A673 (cell line): Measurements from ENCODE around the gene VAV3. TPM values are rescaled to one million over a fixed set of nuclear protein-coding genes. Genes with fewer than 3 reads are reported as not detected.
A peak's percentile ranks its signal among the peaks of the same experiment; 100 is the strongest.

Experiments used
- BruUV-seq: library from RNA; stranded (reverse); fragments of 400-500 nt; replicated peaks from 2 replicates; lab custom pipeline; 2021; lab: Mats Ljungman, UMichigan
- CTCF ChIA-PET: fragments of 300-600 bp; sonication (Branson Sonifier 250); formaldehyde crosslinking; loops from one replicate; lab custom pipeline; 2022; ENCODE audit warnings: antibody characterized with exemption; lab: Charles Lee
- POLR2A ChIA-PET: fragments of 300-600 bp; sonication (Branson Sonifier 250); formaldehyde crosslinking; loops from one replicate; lab custom pipeline; 2022; ENCODE audit warnings: antibody characterized with exemption; ENCODE audit not compliant: low non-redundant PET; lab: Charles Lee
- DNase-seq: peaks from one replicate; pipeline ENCODE4 v3.0.0-alpha.2; 2015; ENCODE audit warnings: low spot score
- H3K27ac ChIP-seq: fragments of 200-600 bp; sonication (generic); 2 replicates; pipeline ENCODE4 v1.5.1; 2016; ENCODE audit warnings: mixed run types, low read depth, mild to moderate bottlenecking, mixed read lengths, antibody characterized with exemption, low read length; ENCODE audit not compliant: poor library complexity, severe bottlenecking
- H3K27me3 ChIP-seq: fragments of 200-600 bp; sonication (generic); replicated peaks from 2 replicates; pipeline ENCODE4 v1.6.1; 2017; ENCODE audit warnings: mixed run types, low read depth, mild to moderate bottlenecking, mixed read lengths, antibody characterized with exemption, low read length; ENCODE audit not compliant: insufficient read depth, poor library complexity
- H3K36me3 ChIP-seq: fragments of 200-600 bp; sonication (generic); 2 replicates; pipeline ENCODE4 v1.6.1; 2016; ENCODE audit warnings: mixed run types, mild to moderate bottlenecking, mixed read lengths, antibody characterized with exemption, low read length; ENCODE audit not compliant: insufficient read depth, poor library complexity, severe bottlenecking
- H3K4me1 ChIP-seq: fragments of 200-600 bp; sonication (generic); 2 replicates; pipeline ENCODE4 v1.6.1; 2017; ENCODE audit warnings: mixed run types, mild to moderate bottlenecking, mixed read lengths, antibody characterized with exemption, low read length; ENCODE audit not compliant: insufficient read depth, poor library complexity, severe bottlenecking
- H3K4me3 ChIP-seq: fragments of 200-600 bp; sonication (generic); 2 replicates; pipeline ENCODE4 v1.5.1; 2016; ENCODE audit warnings: low read depth, mixed run types, mild to moderate bottlenecking, mixed read lengths, low read length; ENCODE audit not compliant: poor library complexity, severe bottlenecking
- H3K9me3 ChIP-seq: fragments of 200-600 bp; sonication (generic); 2 replicates; pipeline ENCODE4 v1.6.1; 2016; ENCODE audit warnings: mixed run types, low read depth, mild to moderate bottlenecking, mixed read lengths, antibody characterized with exemption, low read length; ENCODE audit not compliant: poor library complexity, severe bottlenecking
- EZH2 ChIP-seq: fragments of 200-600 bp; sonication (generic); IDR thresholded peaks from 2 replicates; pipeline ENCODE4 v1.6.1; 2017; ENCODE audit warnings: borderline replicate concordance, low read depth, mild to moderate bottlenecking, mixed read lengths, antibody characterized with exemption, low read length; ENCODE audit not compliant: poor library complexity, severe bottlenecking
- intact Hi-C: fragments of 100-400 bp; cut with micrococcal nuclease; formaldehyde crosslinking; loops from one replicate; pipeline ENCODE4 v1.10.0; 2022; ENCODE audit not compliant: unreplicated experiment
- total RNA-seq: library from RNA; stranded (reverse); gene quantifications from 2 replicates; pipeline ENCODE4 v1.2.3, GENCODE V29; 2021
- TF ChIP-seq, protein P1 (sequence below): fragments of 300-800, 200-600 bp; sonication (generic); conservative IDR thresholded peaks from 2 replicates; pipeline ENCODE4 v1.5.1; 2017; ENCODE audit warnings: low read depth, mild to moderate bottlenecking, antibody characterized with exemption, low read length, moderate library complexity, mixed read lengths

VAV3 gene
- total RNA-seq, 1 experiment from 2014 or later = 0.30 TPM

GRCh38 chr1:107575226-107575625, 389.8 kb downstream of the VAV3 start:
- TF ChIP-seq, protein P1, sequence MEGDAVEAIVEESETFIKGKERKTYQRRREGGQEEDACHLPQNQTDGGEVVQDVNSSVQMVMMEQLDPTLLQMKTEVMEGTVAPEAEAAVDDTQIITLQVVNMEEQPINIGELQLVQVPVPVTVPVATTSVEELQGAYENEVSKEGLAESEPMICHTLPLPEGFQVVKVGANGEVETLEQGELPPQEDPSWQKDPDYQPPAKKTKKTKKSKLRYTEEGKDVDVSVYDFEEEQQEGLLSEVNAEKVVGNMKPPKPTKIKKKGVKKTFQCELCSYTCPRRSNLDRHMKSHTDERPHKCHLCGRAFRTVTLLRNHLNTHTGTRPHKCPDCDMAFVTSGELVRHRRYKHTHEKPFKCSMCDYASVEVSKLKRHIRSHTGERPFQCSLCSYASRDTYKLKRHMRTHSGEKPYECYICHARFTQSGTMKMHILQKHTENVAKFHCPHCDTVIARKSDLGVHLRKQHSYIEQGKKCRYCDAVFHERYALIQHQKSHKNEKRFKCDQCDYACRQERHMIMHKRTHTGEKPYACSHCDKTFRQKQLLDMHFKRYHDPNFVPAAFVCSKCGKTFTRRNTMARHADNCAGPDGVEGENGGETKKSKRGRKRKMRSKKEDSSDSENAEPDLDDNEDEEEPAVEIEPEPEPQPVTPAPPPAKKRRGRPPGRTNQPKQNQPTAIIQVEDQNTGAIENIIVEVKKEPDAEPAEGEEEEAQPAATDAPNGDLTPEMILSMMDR = no peak
- no peak for TF ChIP-seq EZH2
- no peak overlapping the region for H3K4me3 ChIP-seq

DNA sequence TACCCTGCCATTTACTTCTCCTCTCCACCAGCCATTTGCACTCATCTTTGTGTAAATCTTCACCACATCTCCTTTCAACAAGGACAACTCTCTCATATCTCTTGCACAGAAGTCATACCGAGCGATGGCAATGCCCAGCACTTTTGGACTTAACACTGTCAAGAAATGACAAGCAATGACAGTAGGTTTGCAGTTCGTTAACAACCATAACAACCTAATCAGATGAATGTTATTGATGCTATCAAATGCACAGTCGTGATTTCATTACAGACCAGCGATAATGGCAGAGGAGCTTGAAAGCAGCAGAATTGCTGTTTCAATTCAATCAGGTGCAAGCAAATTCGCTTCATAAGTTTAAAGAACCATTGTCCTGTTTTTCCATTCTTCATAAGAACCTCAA, 390.9 kb downstream of the VAV3 start:
- no peak for TF ChIP-seq EZH2
- TF ChIP-seq, protein P1 = no peak
- intact Hi-C loops = no loop called here

More at GRCh38 chr1:107575226-107575625, 389.8 kb downstream of the VAV3 start:
- intact Hi-C loops = no loop called here
- ChIA-PET POLR2A (no interaction called here), CTCF (no interaction called here)
- H3K4me1 ChIP-seq = no peaks in the 10 kb centered on the region
- no peaks in the 10 kb centered on the region for H3K9me3 ChIP-seq
- no peak overlapping the region for H3K27ac ChIP-seq
- H3K36me3 ChIP-seq = no peaks in the 10 kb centered on the region
- BruUV-seq = no TSS peak
- H3K27me3 ChIP-seq = no peaks in the 10 kb centered on the region
- no peak for DNase-seq

DNA sequence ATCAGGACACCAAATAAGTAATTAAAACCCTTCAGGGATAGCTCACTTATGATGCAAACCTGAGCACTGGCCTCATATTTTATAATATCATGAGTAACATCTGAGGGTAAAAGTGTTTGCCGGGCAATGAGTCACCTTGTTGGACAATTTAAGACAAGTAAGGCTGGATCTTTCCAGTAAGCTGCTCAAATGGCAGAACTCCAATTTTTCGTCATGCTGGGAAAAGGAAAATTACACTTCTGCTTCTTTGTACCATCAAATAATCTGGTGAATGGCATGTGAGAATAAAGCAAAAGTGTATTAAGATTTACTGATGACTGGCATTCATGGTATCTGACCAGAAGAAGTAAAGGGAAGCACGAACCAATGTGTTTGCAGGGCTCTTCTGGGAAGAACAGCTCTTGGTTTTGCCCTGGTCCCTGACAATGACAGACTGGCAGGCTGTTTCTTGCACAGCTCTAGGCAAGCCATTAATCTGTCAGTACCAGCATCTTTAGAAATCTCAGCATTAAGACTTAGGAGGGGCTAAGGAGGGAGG, 392.2 kb downstream of the VAV3 start:
- DNase-seq = peak; percentile 50
- no TSS peak for BruUV-seq
- ChIA-PET CTCF (no interaction called here), POLR2A (no interaction called here)
- Histone ChIP-seq H3K9me3 (no peaks in the 10 kb centered on the region), H3K27me3 (no peaks in the 10 kb centered on the region), H3K4me3 (no peak overlapping the region), H3K36me3 (no peaks in the 10 kb centered on the region), H3K4me1 (no peaks in the 10 kb centered on the region), H3K27ac (no peak overlapping the region)
- no peak for TF ChIP-seq EZH2
- TF ChIP-seq, protein P1 = no peak
- intact Hi-C loops = no loop called here

More for the DNA sequence above, 390.9 kb downstream of the VAV3 start:
- Histone ChIP-seq H3K27ac (no peak overlapping the region), H3K4me1 (no peaks in the 10 kb centered on the region), H3K36me3 (no peaks in the 10 kb centered on the region), H3K9me3 (no peaks in the 10 kb centered on the region), H3K27me3 (no peaks in the 10 kb centered on the region), H3K4me3 (no peak overlapping the region)
- POLR2A ChIA-PET = no interaction called here
- DNase-seq = no peak
- CTCF ChIA-PET = no interaction called here
- BruUV-seq = no TSS peak
